Measurements from ENCODE around the gene KNOP1. TPM values are rescaled to one million over a fixed set of nuclear protein-coding genes. Genes with fewer than 3 reads are reported as not detected.

The KNOP1 gene
- total and polyA plus RNA-seq, 4 donors = 6.5 to 12.9 (median 9.6) TPM

- 87 to 89% methylated on average over 9 of the region's 9 CpGs for WGBS, 2 donors
- H3K36me3 ChIP-seq (ENCODE audit: control insufficient read depth in 1 of 2, insufficient read depth in 2 of 2, low read length in 1 of 2) = peaks cover 6 to 9% of the 10 kb centered on the region in 2 donors
- ATAC-seq (ENCODE audit: low FRiP score) = no peak
These were observed 62.7 kb downstream of the KNOP1 start for GRCh38 chr16:19655242-19655777.

DNA sequence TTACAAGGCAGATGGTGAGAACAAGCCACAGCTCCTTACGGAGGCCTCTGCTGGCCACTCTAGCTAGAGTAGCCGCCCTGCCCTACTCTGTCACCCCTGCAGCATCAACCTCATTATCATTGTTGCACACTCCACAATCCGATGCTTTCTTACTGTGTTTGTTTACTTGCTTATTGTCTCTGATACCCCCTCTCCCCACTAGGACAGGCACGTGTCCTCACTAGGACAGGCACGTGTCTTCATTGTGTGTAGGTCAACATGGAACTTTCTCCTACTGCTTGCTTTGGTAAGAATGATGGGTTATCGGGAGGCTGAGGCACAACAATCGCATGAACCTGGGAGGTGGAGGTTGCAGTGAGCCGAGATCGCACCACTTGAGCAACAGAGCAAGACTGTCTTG, 63.9 kb downstream of the KNOP1 start:
- Histone ChIP-seq H3K4me1 (ENCODE audit: control insufficient read depth in 1 of 2, insufficient read depth in 2 of 2, low read length in 2 of 2) (no peaks in the 10 kb centered on the region), H3K36me3 (ENCODE audit: control insufficient read depth in 1 of 2, insufficient read depth in 2 of 2, low read length in 1 of 2) (peaks cover 6 to 9% of the 10 kb centered on the region in 2 donors), H3K9me3 (ENCODE audit: control insufficient read depth, low read length) (no peaks in the 10 kb centered on the region), H3K4me3 (ENCODE audit: low read length in 2 of 2) (no peak overlapping the region), H3K27ac (ENCODE audit: low read depth in 1 of 2, low read length in 2 of 2) (no peak overlapping the region), H3K27me3 (ENCODE audit: control insufficient read depth in 1 of 2, insufficient read depth in 2 of 2, low read length in 1 of 2) (no peaks in the 10 kb centered on the region)
- intact Hi-C loops (cut with DNase I) = no loop called here
- ATAC-seq (ENCODE audit: low FRiP score) (no peak), DNase-seq (no peak)
- 93 to 95% methylated on average over 9 of the region's 9 CpGs for WGBS, 2 donors

More at GRCh38 chr16:19655242-19655777, 62.7 kb downstream of the KNOP1 start:
- Histone ChIP-seq H3K9me3 (ENCODE audit: control insufficient read depth, low read length) (no peaks in the 10 kb centered on the region), H3K4me1 (ENCODE audit: control insufficient read depth in 1 of 2, insufficient read depth in 2 of 2, low read length in 2 of 2) (no peaks in the 10 kb centered on the region), H3K27me3 (ENCODE audit: control insufficient read depth in 1 of 2, insufficient read depth in 2 of 2, low read length in 1 of 2) (no peaks in the 10 kb centered on the region), H3K27ac (ENCODE audit: low read depth in 1 of 2, low read length in 2 of 2) (no peak overlapping the region), H3K4me3 (ENCODE audit: low read length in 2 of 2) (no peak overlapping the region)
- DNase-seq = no peak
- intact Hi-C loops (cut with DNase I) = no loop called here

Other genes starting within 250 kb of the KNOP1 start
- 10 to 100 TPM; 33.5 to 39.0 TPM for gene GDE1, start 196.1 kb downstream of the KNOP1 start, total RNA-seq
- gene GDE1, start 196.1 kb downstream of the KNOP1 start, polyA plus RNA-seq = 10 to 100 TPM; 42.7 to 55.0 TPM
- 10 to 100 TPM; 13.0 to 26.2 TPM for gene CCP110, start 194.3 kb downstream of the KNOP1 start, total RNA-seq
- gene CCP110, start 194.3 kb downstream of the KNOP1 start, polyA plus RNA-seq = 10 to 100 TPM in 1 of 2 donors, 1 to 10 TPM in 1; 4.4 to 12.7 TPM
- gene VPS35L, start 162.5 kb downstream of the KNOP1 start, total RNA-seq = 10 to 100 TPM; 48.8 to 66.8 TPM
- gene VPS35L, start 162.5 kb downstream of the KNOP1 start, polyA plus RNA-seq = 10 to 100 TPM; 31.4 to 32.8 TPM
- 1 to 10 TPM; 5.0 to 10.0 TPM for gene IQCK, start within 50 bp of the KNOP1 start, total RNA-seq
- gene IQCK, start within 50 bp of the KNOP1 start, polyA plus RNA-seq = 1 to 10 TPM; 4.0 to 6.4 TPM
- 10 to 100 TPM; 10.3 to 41.1 TPM for gene GPRC5B, start 166.6 kb upstream of the KNOP1 start, total RNA-seq
- 1 to 10 TPM; 1.8 to 7.7 TPM for gene GPRC5B, start 166.6 kb upstream of the KNOP1 start, polyA plus RNA-seq